ENCODE data around the gene TADA2A. TPM values are rescaled to one million over a fixed set of nuclear protein-coding genes. Genes with fewer than 3 reads are reported as not detected.

The TADA2A gene
- total RNA-seq, 1 donor from 2014 or later: 8.2 TPM

- no peak for ATAC-seq
These were observed 56.4 kb downstream of the TADA2A start for GRCh38 chr17:37463039-37463438.

- peak; percentile 78 for ATAC-seq
These were observed 58.5 kb downstream of the TADA2A start for GRCh38 chr17:37465069-37465616.

GRCh38 chr17:37466471-37466870, 59.8 kb downstream of the TADA2A start:
- ATAC-seq: peak; percentile 95

GRCh38 chr17:37470181-37470580, 63.5 kb downstream of the TADA2A start:
- ATAC-seq: no peak

- ATAC-seq: peak; percentile 6
These were observed 69.2 kb downstream of the TADA2A start for GRCh38 chr17:37475731-37476420.

- peak; percentile 91 for ATAC-seq
These were observed 69.9 kb downstream of the TADA2A start for GRCh38 chr17:37476431-37477120.

GRCh38 chr17:37478187-37478586, 71.5 kb downstream of the TADA2A start:
- ATAC-seq: no peak

- no peak for ATAC-seq
These were observed 72.3 kb downstream of the TADA2A start for GRCh38 chr17:37479025-37479424.

- ATAC-seq: no peak
These were observed 73.7 kb downstream of the TADA2A start for GRCh38 chr17:37480427-37480826.

- ATAC-seq: peak; percentile 56
These were observed 74.4 kb downstream of the TADA2A start for GRCh38 chr17:37481001-37481665.

GRCh38 chr17:37483311-37484039, 76.8 kb downstream of the TADA2A start:
- ATAC-seq: no peak

GRCh38 chr17:37485938-37486570, 79.4 kb downstream of the TADA2A start:
- no peak for ATAC-seq

- peak; percentile 55 for ATAC-seq
These were observed 81.4 kb downstream of the TADA2A start for GRCh38 chr17:37488009-37488604.

GRCh38 chr17:37488607-37489196, 82.0 kb downstream of the TADA2A start:
- peak; percentile 86 for ATAC-seq

GRCh38 chr17:37489197-37490001, 82.7 kb downstream of the TADA2A start, which contains the start of gene DUSP14:
TSS of gene DUSP14 (plus strand) at chr17:37489891. CDS start at chr17:37512273, 22,382 bp downstream.
- peak; percentile 71 for ATAC-seq

GRCh38 chr17:37490022-37490587, 83.4 kb downstream of the TADA2A start:
- peak; percentile 9 for ATAC-seq

GRCh38 chr17:37490638-37491614, 84.2 kb downstream of the TADA2A start:
- ATAC-seq: peak; percentile 60

GRCh38 chr17:37492167-37492566, 85.5 kb downstream of the TADA2A start:
- ATAC-seq: no peak
